Breast epithelium (tissue), 3 donors: Measurements from ENCODE around the gene FMR1.

ENCODE experiments used
- CTCF ChIP-seq, 3 donors: fragments of 450-650 bp; IDR thresholded peaks; one replicate each; pipeline ENCODE4 v1.5.1; 2016 to 2017; ENCODE audit warnings: antibody characterized with exemption in 3 of 3, mild to moderate bottlenecking in 3 of 3, moderate library complexity in 3 of 3
- POLR2A ChIP-seq: fragments of 450-650 bp; IDR thresholded peaks from one replicate; pipeline ENCODE4 v1.6.1; 2016; ENCODE audit warnings: antibody characterized with exemption, mild to moderate bottlenecking, moderate library complexity

DNA sequence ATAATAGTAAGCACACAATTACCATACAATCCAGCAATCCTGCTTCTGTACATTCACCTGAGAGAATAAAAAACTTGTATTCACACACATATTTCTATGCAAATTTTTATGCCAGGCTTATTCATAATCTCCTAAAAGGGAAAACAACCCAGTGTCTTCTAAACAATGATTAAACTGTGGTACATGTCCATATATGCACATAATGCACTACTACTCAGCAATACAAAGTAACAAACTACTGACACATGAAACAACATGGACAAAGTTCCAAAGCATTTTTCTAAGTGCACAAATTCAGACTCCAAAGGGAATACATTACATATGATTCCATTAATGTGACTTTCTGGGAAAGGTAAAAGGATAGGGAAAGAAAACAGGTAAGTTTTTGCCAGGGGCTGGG lies 18.0 kb upstream of the FMR1 start:
- no peak for TF ChIP-seq CTCF (IDR thresholded peaks at IDR 0.05)
- TF ChIP-seq POLR2A: no peak
